Breast epithelium (tissue), 3 donors: ENCODE results near the gene ADARB2.

Source experiments
- POLR2AphosphoS5 ChIP-seq, 3 donors: sonication (generic); formaldehyde crosslinking; IDR thresholded peaks; one replicate each; pipeline ENCODE4 v1.6.1; 2017; ENCODE audit warnings: antibody characterized with exemption in 3 of 3
- TF ChIP-seq, protein P1 (sequence below), 3 donors: fragments of 450-650 bp; IDR thresholded peaks; one replicate each; pipeline ENCODE4 v1.5.1; 2016 to 2017; ENCODE audit warnings: antibody characterized with exemption in 3 of 3, mild to moderate bottlenecking in 3 of 3, moderate library complexity in 3 of 3

DNA sequence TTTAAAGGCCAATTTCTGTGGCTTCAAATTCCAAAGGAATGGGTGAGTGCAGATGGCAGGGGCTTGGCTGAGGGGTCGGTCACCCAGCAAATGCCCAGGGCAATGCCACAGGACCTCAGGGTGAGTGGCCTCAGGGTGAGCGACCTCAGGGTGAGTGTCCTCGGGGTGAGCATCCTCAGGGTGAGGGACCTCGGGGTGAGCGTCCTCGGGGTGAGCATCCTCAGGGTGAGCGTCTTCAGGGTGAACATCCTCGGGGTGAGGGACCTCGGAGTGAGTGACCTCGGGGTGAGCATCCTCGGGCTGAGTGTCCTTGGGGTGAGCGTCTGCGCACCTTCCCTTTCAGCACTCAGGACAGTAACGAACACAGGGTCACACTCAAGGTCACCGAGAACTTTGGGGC lies 59.2 kb downstream of the ADARB2 start:
- TF ChIP-seq, protein P1, sequence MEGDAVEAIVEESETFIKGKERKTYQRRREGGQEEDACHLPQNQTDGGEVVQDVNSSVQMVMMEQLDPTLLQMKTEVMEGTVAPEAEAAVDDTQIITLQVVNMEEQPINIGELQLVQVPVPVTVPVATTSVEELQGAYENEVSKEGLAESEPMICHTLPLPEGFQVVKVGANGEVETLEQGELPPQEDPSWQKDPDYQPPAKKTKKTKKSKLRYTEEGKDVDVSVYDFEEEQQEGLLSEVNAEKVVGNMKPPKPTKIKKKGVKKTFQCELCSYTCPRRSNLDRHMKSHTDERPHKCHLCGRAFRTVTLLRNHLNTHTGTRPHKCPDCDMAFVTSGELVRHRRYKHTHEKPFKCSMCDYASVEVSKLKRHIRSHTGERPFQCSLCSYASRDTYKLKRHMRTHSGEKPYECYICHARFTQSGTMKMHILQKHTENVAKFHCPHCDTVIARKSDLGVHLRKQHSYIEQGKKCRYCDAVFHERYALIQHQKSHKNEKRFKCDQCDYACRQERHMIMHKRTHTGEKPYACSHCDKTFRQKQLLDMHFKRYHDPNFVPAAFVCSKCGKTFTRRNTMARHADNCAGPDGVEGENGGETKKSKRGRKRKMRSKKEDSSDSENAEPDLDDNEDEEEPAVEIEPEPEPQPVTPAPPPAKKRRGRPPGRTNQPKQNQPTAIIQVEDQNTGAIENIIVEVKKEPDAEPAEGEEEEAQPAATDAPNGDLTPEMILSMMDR (IDR thresholded peaks at IDR 0.05), result no peak
- TF ChIP-seq POLR2AphosphoS5 (IDR thresholded peaks at IDR 0.05), result no peak
